Limb (tissue), 2 donors: ENCODE measurements around the gene CTCF.

Source experiments
- DNase-seq, 2 donors: peaks; one replicate each; pipeline ENCODE4 v3.0.0-alpha.2; 2016; ENCODE audit errors: extremely low spot score in 2 of 2

The CTCF gene

GRCh38 chr16:67548265-67549126 is 13.8 kb upstream of the CTCF start:
- no peak for DNase-seq

GRCh38 chr16:67549240-67549639 is 13.1 kb upstream of the CTCF start:
- no peak for DNase-seq

DNA sequence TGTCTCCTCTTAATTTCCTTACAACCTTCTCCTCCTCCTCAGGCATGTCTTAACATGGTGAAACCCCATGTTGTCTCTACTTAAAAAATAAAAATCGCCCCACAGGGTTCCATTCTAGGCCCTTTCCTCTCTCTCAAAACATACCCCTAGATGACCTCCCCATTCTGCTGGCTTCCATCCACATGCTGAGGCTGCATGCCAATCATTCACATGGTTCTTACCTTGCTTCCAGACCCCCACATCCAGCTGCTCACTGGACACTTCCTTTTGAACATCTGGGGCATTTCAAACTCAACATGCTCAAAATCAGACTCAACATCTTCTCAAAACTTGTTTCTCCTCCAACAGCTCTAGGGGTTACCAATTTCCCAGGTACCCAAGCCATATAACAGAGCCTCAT is 12.4 kb upstream of the CTCF start:
- DNase-seq = no peak

GRCh38 chr16:67551091-67551490 is 11.2 kb upstream of the CTCF start:
- no peak for DNase-seq

DNA sequence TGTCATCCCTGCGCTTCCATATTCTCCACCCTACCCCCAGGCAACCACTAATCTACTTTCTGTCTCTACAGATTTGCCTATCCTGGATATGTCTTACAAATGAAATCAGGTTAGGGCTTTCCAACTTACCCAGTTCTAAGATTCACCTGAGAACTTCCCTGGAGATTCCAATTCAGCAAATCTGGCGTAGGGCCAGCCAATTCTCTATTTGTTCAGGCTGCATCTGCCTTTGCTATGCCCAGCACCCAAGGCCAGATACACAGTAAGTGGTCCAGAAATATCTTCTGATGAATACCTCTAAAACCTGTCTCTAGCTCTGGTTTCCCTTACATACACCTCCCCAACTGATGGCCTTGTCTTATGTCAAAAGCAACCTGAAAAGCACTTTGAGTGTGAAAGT is 10.4 kb upstream of the CTCF start:
- no peak for DNase-seq

DNA sequence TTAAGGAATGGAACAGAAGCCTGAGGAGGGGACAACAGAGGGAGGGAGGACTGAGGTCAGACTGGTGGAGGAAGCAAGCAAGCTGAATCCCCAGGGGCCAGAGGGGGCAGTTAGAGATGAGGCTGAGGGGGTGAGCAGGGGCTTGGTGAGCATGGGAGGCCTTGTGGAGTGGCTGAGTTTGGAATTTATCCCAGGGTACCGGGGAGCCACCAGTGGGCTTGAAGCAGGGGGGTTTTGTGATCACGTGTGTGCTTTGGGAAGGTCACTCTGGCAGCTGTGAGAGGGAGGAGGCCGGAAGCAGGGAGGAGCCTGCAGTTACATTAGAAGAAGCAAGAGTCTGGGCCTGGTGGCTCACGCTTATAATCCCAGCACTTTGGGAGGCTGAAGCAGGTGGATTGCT is 9.8 kb upstream of the CTCF start:
- no peak for DNase-seq

GRCh38 chr16:67555795-67556212 is 6.5 kb upstream of the CTCF start:
- DNase-seq = no peak

- no peak for DNase-seq
These were observed 3.5 kb upstream of the CTCF start for GRCh38 chr16:67558859-67559258.

- no peak for DNase-seq
These were observed 1.4 kb upstream of the CTCF start for GRCh38 chr16:67560827-67561342.

GRCh38 chr16:67561501-67561823 is 864 bp upstream of the CTCF start:
- DNase-seq = no peak

DNA sequence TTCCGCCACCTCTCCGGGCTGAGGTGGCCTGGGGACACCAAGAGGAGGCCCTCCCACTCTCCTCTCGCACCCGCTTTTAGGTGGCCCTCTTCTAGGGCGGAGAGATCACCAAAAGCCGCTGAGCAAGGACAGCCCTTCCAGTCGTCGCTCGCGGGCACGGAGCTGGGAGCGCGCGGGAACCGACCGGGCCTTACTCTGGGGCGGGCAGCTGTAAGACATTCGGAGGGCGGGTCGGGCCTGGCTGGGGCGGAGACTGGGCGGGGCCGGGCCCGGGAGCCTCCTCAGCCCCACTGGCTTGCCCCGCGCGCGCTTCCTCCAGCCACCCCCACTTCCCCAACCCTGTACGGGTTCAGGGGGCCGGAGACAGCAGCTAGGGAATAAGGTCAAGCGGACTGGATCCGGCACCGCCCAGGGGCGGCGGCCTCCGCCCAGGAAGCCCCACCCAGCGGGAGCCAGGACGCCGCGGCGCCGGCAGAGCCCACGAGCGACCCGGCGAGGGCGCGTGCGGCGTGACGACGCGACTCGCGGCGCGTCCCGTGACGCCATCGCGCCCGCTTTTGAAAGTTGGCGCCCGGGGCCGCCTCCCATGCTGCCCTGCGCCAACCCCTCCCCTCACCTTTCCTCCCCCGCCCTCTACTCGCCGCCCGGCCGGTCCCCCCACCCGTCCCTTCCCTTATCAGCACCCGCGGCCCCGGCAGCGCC is 351 bp upstream of the CTCF start:
- DNase-seq = peak; percentile 96 to 97

DNA sequence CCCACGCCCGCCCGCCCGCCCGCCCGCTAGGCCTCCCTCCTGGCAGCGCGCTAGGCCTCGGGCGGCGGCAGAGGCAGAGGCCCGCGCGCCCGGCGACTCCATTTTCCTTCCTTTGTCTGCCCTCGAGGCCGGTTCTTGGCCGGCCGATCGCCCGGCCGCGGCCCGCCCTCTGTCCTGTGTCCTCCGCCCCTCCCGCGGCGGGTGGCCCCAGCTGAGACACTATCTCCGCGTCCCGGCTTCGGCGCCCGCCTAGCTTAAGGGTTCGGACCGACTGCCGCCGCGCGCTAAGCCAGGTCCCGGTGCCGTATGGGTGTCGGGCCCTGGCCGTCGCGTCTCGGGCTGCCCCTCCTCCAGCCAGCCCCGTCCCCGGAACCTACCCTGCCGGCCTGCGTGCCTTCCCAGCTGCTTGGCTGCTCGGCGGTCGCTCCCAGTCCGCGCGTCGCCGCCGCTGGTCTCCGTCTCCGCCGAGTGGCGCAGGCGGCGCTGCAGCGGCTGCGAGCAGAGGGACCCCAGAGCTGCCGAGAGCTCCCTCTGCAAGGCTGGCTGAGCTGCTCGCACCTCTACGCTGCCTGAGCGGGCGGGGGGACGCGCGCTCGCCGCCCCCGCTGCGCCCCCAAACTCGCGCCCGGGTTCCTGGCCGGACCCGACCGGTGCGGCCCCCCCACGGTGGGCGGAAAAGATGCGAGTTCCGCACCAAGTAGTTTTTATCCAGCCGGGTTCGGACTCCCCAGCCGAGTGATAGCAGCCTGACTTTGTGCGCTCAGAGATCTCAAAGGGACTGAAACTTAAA is 787 bp downstream of the CTCF start:
- peak; percentile 45 to 83 for DNase-seq

DNA sequence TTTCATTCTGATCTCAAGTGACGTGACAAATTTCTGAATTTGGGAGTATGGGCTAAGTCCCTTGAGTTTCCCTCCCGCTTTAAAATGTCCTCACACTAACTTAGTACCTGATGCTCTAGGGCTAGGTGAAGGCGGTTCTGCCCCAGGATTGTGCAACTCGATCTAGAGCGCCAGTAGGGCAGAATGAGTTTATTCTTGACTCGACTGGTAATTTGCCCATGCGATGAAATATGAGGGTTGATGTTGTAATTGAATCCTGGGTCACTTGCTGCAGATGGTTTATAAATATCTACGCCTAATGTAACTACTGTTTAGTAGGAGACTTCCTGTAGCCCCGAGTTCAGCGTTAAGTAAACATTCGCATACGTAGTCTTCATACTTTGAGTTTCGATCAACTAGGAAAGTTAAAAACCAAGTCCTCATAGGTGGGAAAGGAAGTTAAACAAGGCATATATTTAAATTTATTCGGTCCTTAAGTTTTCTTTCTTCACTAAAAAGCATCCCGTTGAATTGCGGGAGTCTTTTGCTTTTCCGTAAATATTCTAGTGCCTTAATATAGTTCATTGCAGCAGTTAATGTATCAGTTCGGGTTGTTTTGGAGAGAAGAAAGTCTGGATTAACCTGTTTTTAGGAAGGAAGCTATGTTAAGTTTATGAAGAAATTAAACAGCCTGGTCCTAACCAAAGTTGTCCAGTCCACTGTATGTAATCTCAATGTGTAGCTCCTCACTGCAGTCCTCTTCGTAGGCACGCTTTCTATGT is 1.6 kb downstream of the CTCF start:
- DNase-seq = peak; percentile 24 to 50

DNA sequence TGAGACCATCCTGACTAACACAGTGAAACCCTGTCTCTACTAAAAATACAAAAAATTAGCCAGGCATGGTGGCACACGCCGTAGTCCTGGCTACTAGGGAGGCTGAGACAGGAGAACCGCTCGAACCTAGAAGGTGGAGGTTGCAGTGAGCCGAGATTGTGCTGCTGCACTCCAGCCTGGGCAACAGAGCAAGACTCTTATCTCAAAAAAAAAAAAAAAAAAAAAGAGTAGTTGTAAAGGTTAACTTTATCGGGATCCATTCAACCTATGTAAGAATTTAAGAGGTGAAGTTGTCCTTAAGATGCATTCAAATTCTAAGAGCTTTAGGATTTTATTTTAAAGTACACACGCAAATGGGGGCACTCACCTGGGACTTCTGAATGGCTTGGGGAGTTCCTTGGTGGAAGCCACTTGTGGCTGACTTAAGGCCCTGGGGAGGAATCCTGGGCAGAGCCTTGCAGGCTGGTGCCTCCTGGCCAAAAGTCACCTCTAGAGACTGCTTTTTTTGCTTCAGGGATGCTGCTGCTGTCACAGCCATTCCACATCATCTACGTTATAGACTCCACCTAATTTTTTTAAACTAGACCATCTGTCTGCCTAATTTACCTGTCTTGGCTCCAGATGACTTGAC is 3.3 kb downstream of the CTCF start:
- DNase-seq = no peak

- no peak for DNase-seq
These were observed 9.1 kb downstream of the CTCF start for GRCh38 chr16:67571464-67571863.

DNA sequence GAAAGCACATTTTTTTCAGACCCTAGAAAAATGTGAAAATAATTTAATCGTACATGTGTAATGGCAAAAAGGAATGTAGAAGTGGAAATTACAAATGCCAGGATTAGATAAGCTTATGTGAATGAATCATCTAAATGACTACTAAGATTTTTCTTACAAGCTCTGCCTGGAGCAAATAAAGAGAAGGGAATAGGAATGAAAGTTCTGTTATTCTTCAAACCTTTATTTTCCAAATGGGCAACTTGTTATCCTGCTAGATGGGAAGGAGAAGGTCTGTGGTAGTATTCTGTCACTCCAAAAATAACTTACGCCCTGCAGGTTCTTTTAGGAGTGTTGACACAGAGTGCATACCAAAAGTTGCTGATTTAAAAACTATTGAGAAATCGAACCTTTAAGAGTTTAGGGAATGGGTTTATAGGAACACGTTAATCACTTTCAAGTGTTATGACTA is 9.7 kb downstream of the CTCF start:
- no peak for DNase-seq

DNA sequence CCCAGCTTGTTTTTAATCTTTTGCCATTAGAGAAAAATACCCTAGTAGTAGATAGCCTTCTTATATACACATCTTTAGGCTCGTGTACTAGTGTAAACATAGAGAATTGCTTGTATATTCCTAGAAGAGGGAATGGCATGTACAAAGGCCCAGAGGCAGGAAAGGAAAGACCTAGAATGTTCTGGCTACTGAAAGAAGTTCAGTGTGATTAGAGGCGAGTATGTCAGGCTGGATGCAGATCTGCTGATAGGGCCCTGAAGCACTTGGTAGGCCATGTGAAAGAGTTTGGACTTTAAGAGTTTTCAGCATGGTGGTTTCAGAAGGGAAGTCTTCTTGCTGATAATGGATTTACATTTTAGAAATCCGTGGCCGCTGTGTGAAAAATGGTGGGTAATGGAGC is 17.4 kb downstream of the CTCF start:
- DNase-seq = no peak

DNA sequence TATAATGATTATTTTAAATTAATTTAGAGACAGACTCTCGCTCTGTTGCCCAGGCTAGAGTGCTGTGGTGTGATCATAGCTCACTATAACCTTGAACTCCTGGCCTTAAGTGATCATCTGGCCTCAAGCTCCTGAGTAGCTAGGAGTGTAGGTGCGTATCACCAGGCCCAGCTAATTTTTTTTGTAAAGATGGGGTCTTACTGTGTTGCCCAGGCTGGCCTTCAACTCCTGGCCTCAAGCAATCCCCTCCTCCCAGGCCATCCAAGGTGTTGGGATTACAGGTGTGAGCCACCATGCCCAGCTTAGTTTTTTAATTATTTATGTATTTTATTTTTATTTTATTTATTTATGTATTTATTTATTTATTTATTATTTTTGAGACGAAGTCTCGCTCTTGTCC is 17.9 kb downstream of the CTCF start:
- no peak for DNase-seq

- no peak for DNase-seq
These were observed 31.0 kb downstream of the CTCF start for GRCh38 chr16:67593288-67593687.

- no peak for DNase-seq
These were observed 31.4 kb downstream of the CTCF start for GRCh38 chr16:67593701-67594100.
